Brain microvascular endothelial cell (primary cell): ENCODE measurements around the gene EEA1.

Experiments used
- DNase-seq: peaks from one replicate; pipeline ENCODE4 v3.0.0-alpha.2; 2020
- H3K27ac ChIP-seq: fragments of 250-450 bp; sonication (Bioruptor Pico); 2 replicates; pipeline ENCODE4 v1.5.1; 2020; ENCODE audit warnings: mild to moderate bottlenecking, moderate library complexity
- H3K27me3 ChIP-seq: fragments of 250-450 bp; sonication (Bioruptor Pico); replicated peaks from 2 replicates; pipeline ENCODE4 v1.5.1; 2020; ENCODE audit warnings: mild to moderate bottlenecking
- H3K36me3 ChIP-seq: fragments of 250-450 bp; sonication (Bioruptor Pico); replicated peaks from 2 replicates; pipeline ENCODE4 v1.5.1; 2020; ENCODE audit warnings: mild to moderate bottlenecking
- H3K4me3 ChIP-seq: 2 replicates; pipeline ENCODE4 v1.5.1; 2011; ENCODE audit warnings: low read depth, mild to moderate bottlenecking, control low read depth, low read length, moderate library complexity
- CTCF ChIP-seq: IDR thresholded peaks from 2 replicates; pipeline ENCODE4 v1.5.1; 2011; ENCODE audit warnings: low read depth, mild to moderate bottlenecking, moderate library complexity, low read length, control low read depth, inconsistent platforms; ENCODE audit errors: missing control alignments
- in situ Hi-C: cut with HindIII; loops from 2 replicates; pipeline ENCODE4 v1.10.0; 2017; ENCODE audit warnings: low sequenced_read_pairs, low pct_ligation_motif_present

Gene EEA1

GRCh38 chr12:92928962-92929915 lies at the start of gene EEA1:
TSS of gene EEA1 (minus strand) at chr12:92929295. CDS start at chr12:92929066, 229 bp downstream.
- peak within 1 kb of the TSS; percentile 77 for H3K4me3 ChIP-seq
- no peak for TF ChIP-seq CTCF
- in situ Hi-C loops: no loop called here
- H3K27me3 ChIP-seq: no peaks in the 10 kb centered on the region
- H3K36me3 ChIP-seq: no peaks in the 10 kb centered on the region
- peak within 1 kb of the TSS; percentile 85 for H3K27ac ChIP-seq
- peak; percentile 94 for DNase-seq

GRCh38 chr12:92978607-92979006 lies 49.5 kb upstream of the EEA1 start:
- no peaks in the 10 kb centered on the region for H3K27me3 ChIP-seq
- H3K36me3 ChIP-seq: no peaks in the 10 kb centered on the region
- in situ Hi-C loops: no loop called here
- H3K27ac ChIP-seq: no peak overlapping the region
- H3K4me3 ChIP-seq: no peak overlapping the region
- TF ChIP-seq CTCF: no peak
- no peak for DNase-seq

- Histone ChIP-seq H3K27ac (no peak overlapping the region), H3K4me3 (no peak overlapping the region), H3K36me3 (no peaks in the 10 kb centered on the region), H3K27me3 (no peaks in the 10 kb centered on the region)
- no peak for TF ChIP-seq CTCF
- no peak for DNase-seq
- in situ Hi-C loops: no loop called here
These were observed 48.2 kb upstream of the EEA1 start for GRCh38 chr12:92977326-92977725.

- no peak for DNase-seq
- no peak for TF ChIP-seq CTCF
- no peaks in the 10 kb centered on the region for H3K27me3 ChIP-seq
- H3K4me3 ChIP-seq: no peak overlapping the region
- in situ Hi-C loops: no loop called here
- H3K27ac ChIP-seq: no peak overlapping the region
- no peaks in the 10 kb centered on the region for H3K36me3 ChIP-seq
These were observed 45.7 kb upstream of the EEA1 start for GRCh38 chr12:92974759-92975158.

GRCh38 chr12:92973614-92974013 lies 44.5 kb upstream of the EEA1 start:
- Histone ChIP-seq H3K4me3 (no peak overlapping the region), H3K27ac (no peak overlapping the region), H3K27me3 (no peaks in the 10 kb centered on the region), H3K36me3 (no peaks in the 10 kb centered on the region)
- no peak for TF ChIP-seq CTCF
- in situ Hi-C loops: no loop called here
- peak; percentile 25 for DNase-seq
